ENCODE measurements around the gene TMEM184B. TPM values are rescaled to one million over a fixed set of nuclear protein-coding genes. Genes with fewer than 3 reads are reported as not detected.
"Not testable (repeated sequence)": the region's sequence is repeated elsewhere in the genome, so short reads cannot be mapped to it uniquely, and the experiment has no call there.

Gene TMEM184B
- total RNA-seq, 1 donor from 2014 or later = 84.4 TPM

GRCh38 chr22:38184788-38185187 lies 88.0 kb downstream of the TMEM184B start:
- no peak for DNase-seq (ENCODE audit: low spot score)

GRCh38 chr22:38181453-38182200 lies 91.2 kb downstream of the TMEM184B start, which contains the start of gene PLA2G6:
TSS of gene PLA2G6 (minus strand) at chr22:38181830. CDS start at chr22:38169426, 12,404 bp downstream.
- DNase-seq (ENCODE audit: low spot score) = peak; percentile 100

DNA sequence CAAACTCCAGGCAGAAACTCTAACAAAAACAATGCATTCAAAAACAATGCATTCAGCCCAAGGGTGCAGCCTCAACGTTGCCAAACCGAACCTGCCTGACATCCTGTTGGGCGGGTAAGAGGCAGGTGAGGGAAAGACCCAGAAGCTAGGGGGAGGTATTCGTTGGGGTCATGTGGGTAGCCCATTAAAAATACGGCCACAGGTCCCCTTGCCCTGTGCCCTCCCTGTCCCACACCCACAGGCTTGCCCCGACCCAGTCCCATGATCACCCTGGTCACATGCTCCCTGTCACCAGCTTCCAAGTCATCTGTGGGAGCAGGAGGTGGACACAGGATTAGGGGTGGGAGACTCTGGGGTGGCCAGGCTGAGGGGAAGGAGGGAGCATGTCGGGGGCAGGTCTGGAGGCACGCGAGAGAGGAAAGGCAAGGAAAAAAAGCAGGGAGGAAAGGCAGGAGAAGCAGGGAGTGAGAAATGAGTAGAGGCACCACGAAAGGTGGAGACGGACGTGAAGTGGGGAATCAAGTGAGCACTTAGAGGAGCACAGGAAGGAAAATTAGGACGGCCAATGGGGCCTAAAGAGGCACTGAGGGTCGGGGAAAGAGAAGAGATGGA lies 91.9 kb downstream of the TMEM184B start:
- no peak for DNase-seq (ENCODE audit: low spot score)

DNA sequence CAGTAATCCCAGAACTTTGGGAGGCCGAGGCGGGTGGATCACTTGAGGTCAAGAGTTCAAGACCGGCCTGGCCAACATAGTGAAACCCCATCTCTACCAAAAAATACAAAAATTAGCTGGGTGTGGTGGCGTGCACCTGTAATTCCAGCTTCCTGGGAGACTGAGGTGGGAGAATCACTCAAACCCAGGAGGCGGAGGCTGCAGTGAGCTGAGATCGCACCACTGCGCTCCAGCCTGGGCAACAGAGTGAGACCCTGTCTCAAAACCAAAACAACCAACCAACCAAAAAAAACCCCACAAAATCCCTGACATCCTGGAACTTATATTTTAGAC lies 94.2 kb downstream of the TMEM184B start:
- DNase-seq (ENCODE audit: low spot score) = not testable (repeated sequence)

DNA sequence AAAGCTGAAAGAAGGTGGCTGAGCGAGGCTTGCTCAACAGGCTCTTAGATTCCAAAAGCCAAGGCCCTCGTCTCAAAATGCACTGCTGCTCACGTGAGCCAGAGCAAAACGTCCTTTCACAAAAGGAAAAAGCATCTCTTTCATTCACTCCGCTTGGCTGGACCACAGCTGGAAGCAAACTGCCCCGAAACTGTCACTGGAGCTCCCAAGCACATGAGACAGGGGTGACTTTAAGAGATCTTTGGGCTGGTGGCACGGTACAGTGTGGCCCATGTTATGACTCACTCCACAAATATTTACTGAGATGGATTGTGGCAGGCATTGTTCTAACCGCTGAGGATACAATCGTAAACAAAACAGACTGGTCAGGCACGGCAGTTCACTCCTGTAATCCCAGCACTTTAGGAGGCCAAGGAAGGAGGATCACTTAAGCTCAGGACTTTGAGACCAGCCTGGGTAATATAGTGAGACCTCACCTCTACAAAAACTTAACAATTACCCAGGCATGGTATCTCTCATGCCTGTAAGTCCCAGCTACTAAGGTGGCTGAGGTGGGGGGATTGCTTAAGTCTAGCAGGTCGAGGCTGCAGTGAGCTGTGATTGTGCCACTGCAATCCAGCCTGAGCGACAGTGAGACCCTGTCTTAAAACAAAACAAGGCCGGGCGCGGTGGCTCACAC lies 94.7 kb downstream of the TMEM184B start:
- DNase-seq (ENCODE audit: low spot score) = no peak

DNA sequence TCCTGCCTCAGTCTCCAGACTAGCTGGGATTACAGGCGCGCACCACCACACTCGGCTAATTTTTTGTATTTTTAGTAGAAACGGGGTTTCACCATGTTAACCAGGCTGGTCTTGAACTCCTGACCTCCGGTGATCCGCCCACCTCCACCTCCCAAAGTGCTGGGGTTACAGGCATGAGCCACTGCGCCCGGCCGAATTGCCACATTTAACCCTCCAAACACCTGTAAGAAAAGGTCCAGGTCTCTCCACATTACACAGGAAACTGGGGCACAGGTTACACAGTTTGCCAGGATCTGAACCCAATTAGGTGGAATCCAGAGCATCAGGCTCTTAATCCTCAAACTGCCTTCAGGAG lies 95.3 kb downstream of the TMEM184B start:
- DNase-seq (ENCODE audit: low spot score) = not testable (repeated sequence)

DNA sequence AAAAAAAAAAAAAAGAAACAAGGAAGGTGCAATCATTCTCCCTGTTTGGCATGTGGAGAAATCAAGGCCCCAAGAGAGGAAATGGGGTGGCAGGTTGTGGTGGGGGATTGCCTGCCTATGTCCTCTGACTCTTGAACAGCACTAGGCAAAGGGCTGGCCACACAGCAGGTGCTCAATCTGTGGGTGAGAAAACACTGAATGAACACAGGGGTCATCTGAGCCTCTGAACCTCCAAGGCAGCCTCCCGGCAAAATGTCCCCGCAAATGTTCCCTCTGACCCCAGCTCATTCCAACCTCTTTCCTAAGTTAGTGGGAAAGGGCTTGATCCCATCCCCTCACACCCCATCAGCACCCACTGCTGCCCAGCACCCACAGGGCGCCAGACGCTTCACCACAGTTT lies 95.8 kb downstream of the TMEM184B start:
- DNase-seq (ENCODE audit: low spot score) = no peak

DNA sequence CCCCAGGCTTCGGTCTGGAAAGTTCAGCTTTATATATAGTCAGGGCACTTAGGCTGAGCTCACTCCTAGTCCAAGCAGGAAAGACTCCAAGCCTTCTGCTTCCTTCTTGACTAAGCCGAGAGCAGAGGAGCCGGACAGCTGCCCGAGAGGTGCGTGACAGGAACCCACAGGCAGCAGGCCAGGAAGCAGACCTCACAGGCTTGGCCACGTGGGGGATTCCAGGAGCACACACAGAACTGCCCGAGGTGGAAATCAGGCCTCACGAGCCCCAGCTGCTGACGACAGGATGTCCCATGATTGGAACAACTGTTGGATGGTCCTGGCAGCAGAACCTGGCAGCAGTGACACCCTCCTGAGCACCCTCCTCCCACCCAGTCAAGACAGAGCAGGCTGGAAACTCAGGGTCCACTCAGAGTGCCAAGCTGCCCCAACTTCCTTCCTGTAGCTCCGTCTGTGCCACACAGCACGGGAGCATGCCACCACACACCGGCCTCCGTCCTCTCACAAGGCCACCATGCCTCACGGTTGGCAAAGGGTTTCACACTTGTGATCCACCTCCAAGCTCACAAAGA lies 96.6 kb downstream of the TMEM184B start:
- DNase-seq (ENCODE audit: low spot score) = no peak

- DNase-seq (ENCODE audit: low spot score) = no peak
These were observed 97.3 kb downstream of the TMEM184B start for GRCh38 chr22:38175206-38176118.

GRCh38 chr22:38174626-38175025 lies 98.2 kb downstream of the TMEM184B start:
- DNase-seq (ENCODE audit: low spot score) = no peak

DNA sequence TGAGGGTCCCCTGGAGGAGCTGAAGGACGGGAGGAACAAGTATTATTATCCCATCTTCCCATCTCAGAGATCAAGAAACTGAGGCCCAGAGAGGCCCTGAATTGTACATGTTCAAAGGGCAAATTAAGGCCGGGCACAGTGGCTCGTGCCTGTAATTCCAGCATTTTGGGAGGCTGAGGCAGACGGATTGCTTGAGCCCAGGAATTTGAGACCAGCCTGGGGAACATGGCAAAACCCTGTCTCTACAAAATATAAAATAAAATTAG lies 99.2 kb downstream of the TMEM184B start:
- peak; percentile 45 for DNase-seq (ENCODE audit: low spot score)

- DNase-seq (ENCODE audit: low spot score) = no peak
These were observed 99.8 kb downstream of the TMEM184B start for GRCh38 chr22:38172832-38173640.

GRCh38 chr22:38171927-38172831 lies 100.6 kb downstream of the TMEM184B start:
- DNase-seq (ENCODE audit: low spot score) = no peak

DNA sequence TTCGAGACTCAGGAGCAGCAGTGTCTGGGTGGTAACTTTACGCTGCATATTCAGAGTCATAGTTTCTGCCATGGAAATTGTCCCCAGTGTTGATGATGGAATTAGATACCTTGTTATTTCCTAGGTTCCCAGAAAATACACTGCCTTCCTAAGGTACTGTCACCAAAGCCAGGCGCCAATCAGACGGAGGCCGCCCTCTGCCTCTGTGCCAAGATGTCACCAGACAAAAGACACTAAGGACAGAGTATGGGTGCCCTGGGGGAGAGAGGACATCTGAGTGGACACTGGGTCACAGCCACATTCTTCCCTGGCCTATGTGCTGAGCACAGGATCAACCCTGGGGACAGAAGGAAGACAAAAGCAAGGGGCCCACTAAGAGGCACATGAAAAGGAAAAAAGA lies 102.3 kb downstream of the TMEM184B start:
- DNase-seq (ENCODE audit: low spot score) = no peak

Other genes with a start within 250 kb of the TMEM184B start
- 13.5 TPM for gene PICK1, start 215.6 kb downstream of the TMEM184B start, total RNA-seq
- not detected for gene SLC16A8, start 188.8 kb downstream of the TMEM184B start, total RNA-seq
- 1.8 TPM for gene BAIAP2L2, start 162.3 kb downstream of the TMEM184B start, total RNA-seq
- gene PLA2G6, start 91.2 kb downstream of the TMEM184B start, total RNA-seq = 54.1 TPM
- gene MAFF, start 71.0 kb downstream of the TMEM184B start, total RNA-seq = 101 TPM
- 138 TPM for gene CSNK1E, start 44.4 kb upstream of the TMEM184B start, total RNA-seq
- gene KCNJ4, start 182.2 kb upstream of the TMEM184B start, total RNA-seq = not detected
- gene KDELR3, start 195.1 kb upstream of the TMEM184B start, total RNA-seq = 19.0 TPM
- 280 TPM for gene DDX17, start 233.3 kb upstream of the TMEM184B start, total RNA-seq